Measurements from ENCODE around the gene LRRC71. TPM values are rescaled to one million over a fixed set of nuclear protein-coding genes. Genes with fewer than 3 reads are reported as not detected.

Gene LRRC71
- total and polyA plus RNA-seq, 2 of the 13 experiments (the other 11 are each of a cell fraction or from before 2014, with no cell fraction given) = not detected

DNA sequence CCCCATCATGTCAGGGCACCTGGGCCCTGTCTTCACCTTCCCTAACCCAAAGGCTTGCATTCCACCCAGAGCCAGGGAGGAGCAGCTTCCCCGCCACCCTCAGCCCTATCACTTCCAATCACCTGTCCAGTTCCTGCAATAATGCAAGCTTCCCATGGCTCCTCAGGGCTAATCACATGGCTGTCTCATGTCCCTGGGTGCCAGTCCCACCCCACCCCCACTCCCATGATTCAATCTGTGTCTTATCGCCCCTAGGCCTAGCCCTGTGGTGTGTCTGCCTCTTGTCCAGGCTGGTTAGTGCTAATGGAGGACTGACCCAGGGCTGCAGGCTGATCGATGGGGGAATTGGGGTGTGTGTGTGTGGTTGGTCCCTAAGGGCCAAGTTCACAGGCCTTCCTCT, 37.9 kb upstream of the LRRC71 start (continued):
- TF ChIP-seq, protein P1, sequence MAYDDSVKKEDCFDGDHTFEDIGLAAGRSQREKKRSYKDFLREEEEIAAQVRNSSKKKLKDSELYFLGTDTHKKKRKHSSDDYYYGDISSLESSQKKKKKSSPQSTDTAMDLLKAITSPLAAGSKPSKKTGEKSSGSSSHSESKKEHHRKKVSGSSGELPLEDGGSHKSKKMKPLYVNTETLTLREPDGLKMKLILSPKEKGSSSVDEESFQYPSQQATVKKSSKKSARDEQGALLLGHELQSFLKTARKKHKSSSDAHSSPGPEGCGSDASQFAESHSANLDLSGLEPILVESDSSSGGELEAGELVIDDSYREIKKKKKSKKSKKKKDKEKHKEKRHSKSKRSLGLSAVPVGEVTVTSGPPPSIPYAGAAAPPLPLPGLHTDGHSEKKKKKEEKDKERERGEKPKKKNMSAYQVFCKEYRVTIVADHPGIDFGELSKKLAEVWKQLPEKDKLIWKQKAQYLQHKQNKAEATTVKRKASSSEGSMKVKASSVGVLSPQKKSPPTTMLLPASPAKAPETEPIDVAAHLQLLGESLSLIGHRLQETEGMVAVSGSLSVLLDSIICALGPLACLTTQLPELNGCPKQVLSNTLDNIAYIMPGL (CRISPR knock-in tag; IDR thresholded peaks at IDR 0.05; ENCODE audit: borderline replicate concordance in 1 of 2, low read depth in 1 of 2) = no peak
- TF ChIP-seq CENPX (CRISPR knock-in tag; IDR thresholded peaks at IDR 0.05) (no peak), AHR (CRISPR knock-in tag; IDR thresholded peaks at IDR 0.05) (no peak), PHF21A (CRISPR knock-in tag; IDR thresholded peaks at IDR 0.05) (no peak), ZBTB8A (CRISPR knock-in tag; IDR thresholded peaks at IDR 0.05; ENCODE audit: borderline replicate concordance, low read depth) (no peak), DMAP1 (CRISPR knock-in tag; IDR thresholded peaks at IDR 0.05) (no peak), SIX1 (CRISPR knock-in tag; IDR thresholded peaks at IDR 0.05; ENCODE audit: borderline replicate concordance) (no peak), MIER3 (CRISPR knock-in tag; IDR thresholded peaks at IDR 0.05; ENCODE audit: borderline replicate concordance) (no peak)

DNA sequence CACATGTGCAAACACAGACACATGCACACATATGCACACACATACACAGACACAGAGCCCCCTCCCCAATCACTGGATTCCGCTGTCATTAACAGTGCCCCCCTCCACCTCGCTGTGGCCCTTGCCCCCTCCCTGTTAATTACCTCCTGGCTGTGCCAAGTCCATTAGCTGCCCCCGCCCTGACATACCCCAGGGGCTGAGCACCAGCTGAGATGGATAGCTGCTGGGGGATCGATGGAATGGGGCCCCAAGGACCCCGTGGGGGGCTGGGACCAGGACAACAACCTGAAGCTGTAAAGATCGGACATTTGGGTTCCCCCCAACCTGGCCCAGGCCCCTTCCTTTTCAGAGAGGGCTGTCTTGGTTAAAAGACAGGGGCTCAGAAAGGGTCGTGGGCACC, 36.5 kb upstream of the LRRC71 start:
- no peaks in the 10 kb centered on the region for H3K79me2 ChIP-seq (ENCODE audit: insufficient read depth, low read length)
- no peak overlapping the region for H3K9ac ChIP-seq (ENCODE audit: insufficient read depth, low read depth, low read length)
- intact Hi-C loops (cut with micrococcal nuclease; ENCODE audit: unreplicated experiment) (no loop called here), in situ Hi-C loops (cut with HindIII; ENCODE audit: extremely low pct_ligation_motif_present, low pct_unique_long_range_greater_than_20kb) (no loop called here)
- ATAC-seq (no peak), FAIRE-seq (no peak), DNase-seq (ENCODE audit: low spot score) (no peak)
- H3K4me3 ChIP-seq (replicated peaks in 1 of 3; ENCODE audit: insufficient read depth in 1 of 3, low read depth in 2 of 3, low read length in 3 of 3) = no peak overlapping the region
- H3K27me3 ChIP-seq (ENCODE audit: control insufficient read depth in 1 of 2, insufficient read depth in 2 of 2, low read length in 2 of 2) = peaks cover 13 to 89% of the 10 kb centered on the region in 2 experiments; a peak in 4 of 5 replicates
- H3K4me1 ChIP-seq (ENCODE audit: insufficient read depth, low read length) = no peaks in the 10 kb centered on the region
- ChIA-PET CTCF (ENCODE audit: low intra/inter-chr PET ratio, low total read pairs) (no interaction called here), POLR2A (no interaction called here)
- TF ChIP-seq, protein P2, sequence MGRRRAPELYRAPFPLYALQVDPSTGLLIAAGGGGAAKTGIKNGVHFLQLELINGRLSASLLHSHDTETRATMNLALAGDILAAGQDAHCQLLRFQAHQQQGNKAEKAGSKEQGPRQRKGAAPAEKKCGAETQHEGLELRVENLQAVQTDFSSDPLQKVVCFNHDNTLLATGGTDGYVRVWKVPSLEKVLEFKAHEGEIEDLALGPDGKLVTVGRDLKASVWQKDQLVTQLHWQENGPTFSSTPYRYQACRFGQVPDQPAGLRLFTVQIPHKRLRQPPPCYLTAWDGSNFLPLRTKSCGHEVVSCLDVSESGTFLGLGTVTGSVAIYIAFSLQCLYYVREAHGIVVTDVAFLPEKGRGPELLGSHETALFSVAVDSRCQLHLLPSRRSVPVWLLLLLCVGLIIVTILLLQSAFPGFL (CRISPR knock-in tag; IDR thresholded peaks at IDR 0.05) = no peak
- no peak for TF ChIP-seq ZBTB21 (CRISPR knock-in tag; IDR thresholded peaks at IDR 0.05)
- TF ChIP-seq, protein P3, sequence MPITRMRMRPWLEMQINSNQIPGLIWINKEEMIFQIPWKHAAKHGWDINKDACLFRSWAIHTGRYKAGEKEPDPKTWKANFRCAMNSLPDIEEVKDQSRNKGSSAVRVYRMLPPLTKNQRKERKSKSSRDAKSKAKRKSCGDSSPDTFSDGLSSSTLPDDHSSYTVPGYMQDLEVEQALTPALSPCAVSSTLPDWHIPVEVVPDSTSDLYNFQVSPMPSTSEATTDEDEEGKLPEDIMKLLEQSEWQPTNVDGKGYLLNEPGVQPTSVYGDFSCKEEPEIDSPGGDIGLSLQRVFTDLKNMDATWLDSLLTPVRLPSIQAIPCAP (CRISPR knock-in tag; IDR thresholded peaks at IDR 0.05; ENCODE audit: low read depth) = no peak
- no peak overlapping the region for H3K27ac ChIP-seq (ENCODE audit: extremely low read length, insufficient read depth, low read length)
- no peaks in the 10 kb centered on the region for H3K36me3 ChIP-seq (replicated peaks in 1 of 2; ENCODE audit: control insufficient read depth in 1 of 2, insufficient read depth in 2 of 2, low read length in 2 of 2)
- no peaks in the 10 kb centered on the region for H4K20me1 ChIP-seq (ENCODE audit: insufficient read depth, low read length)
- no TSS peak for BruUV-seq (replicated peaks)
- H3K9me3 ChIP-seq (ENCODE audit: low read length) = no peaks in the 10 kb centered on the region
- 0% methylated on average over 2 of the region's 7 CpGs for WGBS (ENCODE audit: low lambda C conversion rate)
- H2AFZ ChIP-seq (ENCODE audit: low read length) = no peak overlapping the region
- H3K4me2 ChIP-seq (ENCODE audit: low read depth, low read length) = no peak overlapping the region

Data from HepG2 (cell line).